T-cell (primary cell): ENCODE data around the gene PIERCE2. TPM values are rescaled to one million over a fixed set of nuclear protein-coding genes. Genes with fewer than 3 reads are reported as not detected.
"Not testable (repeated sequence)": the region's sequence is repeated elsewhere in the genome, so short reads cannot be mapped to it uniquely, and the experiment has no call there.

Source experiments
- ATAC-seq, 4 experiments: fragments of 200-7000 bp in 3 of 4; fragments of 150-1000 bp in 1 of 4; cut with Tn5 transposase; replicated peaks in 1 of 4; 1 replicate in 3 of 4; 2 replicates in 1 of 4; pipeline ENCODE4 v1.10.0; 2021; ENCODE audit warnings: moderate library complexity in 3 of 4, mild to moderate bottlenecking in 2 of 4, moderate number of reproducible peaks in 1 of 4
- CTCF ChIA-PET, 2 donors: fragments of 300-600 bp; sonication (Branson Sonifier 250); formaldehyde crosslinking; loops; one replicate each; lab custom pipeline; 2022; ENCODE audit warnings: antibody characterized with exemption in 2 of 2; lab: Charles Lee
- POLR2A ChIA-PET, 2 donors: fragments of 300-600 bp; sonication (Branson Sonifier 250); formaldehyde crosslinking; loops; one replicate each; lab custom pipeline; 2022; ENCODE audit warnings: antibody characterized with exemption in 2 of 2; lab: Charles Lee
- DNase-seq, 35 experiments: peaks; one replicate each; pipeline versions ENCODE4 v3.0.0 to v3.0.0-alpha.2; 2013 to 2023
- H3K27ac ChIP-seq: one replicate; pipeline ENCODE4 v1.5.1; 2013; ENCODE audit warnings: low read length
- H3K27me3 ChIP-seq, 2 experiments: replicated peaks in 1 of 2; 1 replicate in 1 of 2; 2 replicates in 1 of 2; pipeline versions ENCODE4 v1.6.1 to v1.7.0; 2013; ENCODE audit warnings: low read length in 1 of 2, mixed read lengths in 1 of 2; ENCODE audit not compliant: control insufficient read depth in 2 of 2, insufficient read depth in 2 of 2; ENCODE audit errors: extremely low read depth in 1 of 2
- H3K36me3 ChIP-seq, 2 donors: 1 replicate in 1 of 2; 2 replicates in 1 of 2; pipeline versions ENCODE4 v1.6.1 to v1.7.0; 2013; ENCODE audit warnings: low read length in 1 of 2; ENCODE audit not compliant: control insufficient read depth in 2 of 2, insufficient read depth in 1 of 2; ENCODE audit errors: extremely low read depth in 1 of 2
- H3K4me1 ChIP-seq, 2 experiments: 1 replicate in 1 of 2; 2 replicates in 1 of 2; pipeline versions ENCODE4 v1.6.1 to v1.7.0; 2013; ENCODE audit warnings: low read length in 2 of 2, mixed read lengths in 1 of 2; ENCODE audit not compliant: insufficient read depth in 2 of 2, control insufficient read depth in 1 of 2; ENCODE audit errors: extremely low read depth in 1 of 2
- H3K4me3 ChIP-seq, 2 donors: 1 replicate in 1 of 2; 2 replicates in 1 of 2; pipeline versions ENCODE4 v1.5.1 to v1.7.0; 2013; ENCODE audit warnings: mild to moderate bottlenecking in 2 of 2, low read length in 1 of 2, moderate library complexity in 1 of 2; ENCODE audit not compliant: control insufficient read depth in 1 of 2; ENCODE audit errors: extremely low read depth in 1 of 2
- H3K9me3 ChIP-seq: 2 replicates; pipeline ENCODE4 v1.7.0; 2013
- H3K27ac Mint-ChIP-seq, 2 donors: one replicate each; pipeline ENCODE4 v1.8.0; 2020 to 2021; ENCODE audit warnings: mild to moderate bottlenecking in 2 of 2, mixed read lengths in 2 of 2
- H3K27me3 Mint-ChIP-seq, 2 donors: one replicate each; pipeline ENCODE4 v1.8.0; 2021 to 2022; ENCODE audit warnings: mixed read lengths in 2 of 2
- H3K36me3 Mint-ChIP-seq: one replicate; pipeline ENCODE4 v1.8.0; 2021; ENCODE audit warnings: mixed read lengths
- H3K4me1 Mint-ChIP-seq, 3 donors: one replicate each; pipeline ENCODE4 v1.8.0; 2020 to 2022; ENCODE audit warnings: mixed read lengths in 3 of 3, mild to moderate bottlenecking in 1 of 3
- H3K4me3 Mint-ChIP-seq, 3 donors: one replicate each; pipeline ENCODE4 v1.8.0; 2020 to 2022; ENCODE audit warnings: mild to moderate bottlenecking in 3 of 3, mixed read lengths in 3 of 3, moderate library complexity in 3 of 3
- H3K9me3 Mint-ChIP-seq, 3 donors: one replicate each; pipeline ENCODE4 v1.8.0; 2020 to 2022; ENCODE audit warnings: mixed read lengths in 3 of 3
- WGBS: methylation state at CpG from one replicate; pipeline ENCODE4 v1.1.5; 2013; ENCODE audit warnings: missing lambda C conversion rate; ENCODE audit not compliant: insufficient coverage; 5-methylcytosine and 5-hydroxymethylcytosine counted together
- total RNA-seq, 35 experiments: library from RNA in 6 of 35; stranded (reverse) in 6 of 35; fragments of 120-200 nt in 1 of 35; gene quantifications; one replicate each; pipeline versions ENCODE4 v1.2.1 to v1.2.4 and lab custom pipeline; 2013 to 2026

The PIERCE2 gene
- total RNA-seq, 5 donors from 2014 or later (not counting 1 experiment from before 2014, with no cell fraction given) = not detected

DNA sequence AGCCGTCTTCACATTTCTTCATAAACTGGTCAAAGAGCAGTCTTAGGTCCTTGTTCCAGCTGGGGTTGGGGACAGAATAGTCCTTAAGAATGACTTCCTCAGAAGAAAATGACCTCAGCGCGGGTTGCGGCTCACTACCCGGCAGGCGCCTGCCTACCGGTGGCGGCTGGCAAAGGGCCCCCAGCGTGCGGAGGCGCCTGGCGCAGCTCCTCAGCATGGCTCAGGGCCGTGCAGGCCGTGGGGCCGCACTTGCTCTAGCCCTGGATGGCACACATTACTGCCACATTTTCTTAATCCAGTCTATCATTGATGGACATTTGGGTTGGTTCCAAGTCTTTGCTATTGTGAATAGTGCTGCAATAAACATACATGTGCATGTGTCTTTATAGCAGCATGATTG lies 34.8 kb downstream of the PIERCE2 start:
- H3K27ac ChIP-seq, CTCF ChIA-PET: not testable (repeated sequence)
- 100% methylated on average over 2 of the region's 15 CpGs for WGBS

DNA sequence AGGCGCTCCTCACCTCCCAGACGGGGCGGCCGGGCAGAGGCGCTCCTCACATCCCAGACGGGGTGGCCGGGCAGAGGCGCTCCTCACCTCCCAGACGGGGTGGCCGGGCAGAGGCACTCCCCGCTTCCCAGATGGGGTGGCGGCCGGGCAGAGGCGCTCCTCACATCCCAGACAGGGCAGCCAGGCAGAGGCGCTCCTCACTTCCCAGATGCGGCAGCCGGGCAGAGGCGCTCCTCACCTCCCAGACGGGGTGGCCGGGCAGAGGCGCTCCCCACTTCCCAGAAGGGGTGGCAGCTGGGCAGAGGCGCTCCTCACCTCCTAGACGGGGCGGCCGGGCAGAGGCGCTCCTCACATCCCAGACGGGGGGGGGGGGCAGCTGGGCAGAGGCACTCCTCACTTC lies 37.6 kb downstream of the PIERCE2 start:
- H3K4me3 Mint-ChIP-seq, CTCF ChIA-PET: not testable (repeated sequence)

More for the DNA sequence above, 34.8 kb downstream of the PIERCE2 start:
- H3K27me3 ChIP-seq, POLR2A ChIA-PET, H3K27ac Mint-ChIP-seq, H3K4me1 Mint-ChIP-seq, H3K36me3 ChIP-seq, H3K4me1 ChIP-seq, H3K27me3 Mint-ChIP-seq, H3K9me3 Mint-ChIP-seq, H3K9me3 ChIP-seq, H3K36me3 Mint-ChIP-seq, H3K4me3 Mint-ChIP-seq, DNase-seq, H3K4me3 ChIP-seq, ATAC-seq: not testable (repeated sequence)

DNA sequence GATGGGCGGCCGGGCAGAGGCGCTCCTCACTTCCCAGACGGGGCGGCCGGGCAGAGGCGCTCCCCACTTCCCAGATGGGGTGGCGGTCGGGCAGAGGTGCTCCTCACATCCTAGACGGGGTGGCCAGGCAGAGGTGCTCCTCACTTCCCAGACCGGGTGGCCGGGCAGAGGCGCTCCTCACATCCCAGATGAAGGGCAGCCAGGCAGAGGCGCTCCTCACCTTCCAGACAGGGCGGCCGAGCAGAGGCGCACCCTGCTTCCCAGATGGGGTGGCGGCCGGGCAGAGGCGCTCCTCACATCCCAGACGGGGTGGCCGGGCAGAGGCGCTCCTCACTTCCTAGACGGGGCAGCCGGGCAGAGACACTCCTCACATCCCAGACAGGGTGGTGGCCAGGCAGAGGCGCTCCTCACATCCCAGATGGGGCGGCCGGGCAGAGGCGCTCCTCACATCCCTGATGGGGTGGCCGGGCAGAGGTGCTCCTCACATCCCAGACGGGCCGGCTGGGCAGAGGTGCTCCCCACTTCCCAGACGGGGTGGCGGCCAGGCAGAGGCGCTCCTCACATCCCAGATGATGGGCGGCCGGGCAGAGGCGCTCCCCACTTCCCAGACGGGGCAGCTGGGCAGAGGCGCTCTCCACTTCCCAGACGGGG lies 38.2 kb downstream of the PIERCE2 start:
- H3K27me3 Mint-ChIP-seq, ATAC-seq, H3K4me3 Mint-ChIP-seq, DNase-seq, H3K4me1 Mint-ChIP-seq, H3K36me3 ChIP-seq, POLR2A ChIA-PET, H3K27ac Mint-ChIP-seq, H3K9me3 ChIP-seq, H3K4me1 ChIP-seq, H3K27me3 ChIP-seq, H3K27ac ChIP-seq, CTCF ChIA-PET, H3K36me3 Mint-ChIP-seq, H3K4me3 ChIP-seq, H3K9me3 Mint-ChIP-seq: not testable (repeated sequence)
- WGBS = 98% methylated on average over 17 of the region's 41 CpGs

More for the DNA sequence above, 37.6 kb downstream of the PIERCE2 start:
- H3K4me1 Mint-ChIP-seq, H3K27ac ChIP-seq, ATAC-seq, H3K27ac Mint-ChIP-seq, H3K4me3 ChIP-seq, H3K27me3 Mint-ChIP-seq, H3K9me3 Mint-ChIP-seq, H3K36me3 ChIP-seq, H3K27me3 ChIP-seq, H3K4me1 ChIP-seq, DNase-seq, POLR2A ChIA-PET, H3K36me3 Mint-ChIP-seq, H3K9me3 ChIP-seq: not testable (repeated sequence)
- WGBS = 91% methylated on average over 10 of the region's 27 CpGs

DNA sequence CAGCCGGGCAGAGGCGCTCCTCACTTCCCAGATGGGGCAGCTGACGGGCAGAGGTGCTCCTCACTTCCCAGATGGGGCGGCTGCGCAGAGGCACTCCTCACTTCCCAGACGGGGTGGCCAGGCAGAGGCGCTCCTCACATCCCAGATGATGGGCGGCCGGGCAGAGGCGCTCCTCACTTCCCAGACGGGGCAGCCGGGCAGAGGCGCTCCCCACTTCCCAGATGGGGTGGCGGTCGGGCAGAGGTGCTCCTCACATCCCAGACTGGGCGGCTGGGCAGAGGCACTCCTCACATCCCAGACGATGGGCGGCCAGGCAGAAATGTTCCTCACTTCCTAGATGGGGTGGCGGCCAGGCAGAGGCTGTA lies 38.7 kb downstream of the PIERCE2 start:
- H3K9me3 Mint-ChIP-seq, H3K4me3 ChIP-seq, POLR2A ChIA-PET, H3K36me3 Mint-ChIP-seq, H3K27ac Mint-ChIP-seq, DNase-seq, ATAC-seq, H3K4me1 ChIP-seq, H3K27me3 Mint-ChIP-seq, H3K9me3 ChIP-seq, H3K27ac ChIP-seq, H3K27me3 ChIP-seq, H3K4me1 Mint-ChIP-seq, H3K4me3 Mint-ChIP-seq, CTCF ChIA-PET, H3K36me3 ChIP-seq: not testable (repeated sequence)
- WGBS = 83% methylated on average over 1 of the region's 19 CpGs

DNA sequence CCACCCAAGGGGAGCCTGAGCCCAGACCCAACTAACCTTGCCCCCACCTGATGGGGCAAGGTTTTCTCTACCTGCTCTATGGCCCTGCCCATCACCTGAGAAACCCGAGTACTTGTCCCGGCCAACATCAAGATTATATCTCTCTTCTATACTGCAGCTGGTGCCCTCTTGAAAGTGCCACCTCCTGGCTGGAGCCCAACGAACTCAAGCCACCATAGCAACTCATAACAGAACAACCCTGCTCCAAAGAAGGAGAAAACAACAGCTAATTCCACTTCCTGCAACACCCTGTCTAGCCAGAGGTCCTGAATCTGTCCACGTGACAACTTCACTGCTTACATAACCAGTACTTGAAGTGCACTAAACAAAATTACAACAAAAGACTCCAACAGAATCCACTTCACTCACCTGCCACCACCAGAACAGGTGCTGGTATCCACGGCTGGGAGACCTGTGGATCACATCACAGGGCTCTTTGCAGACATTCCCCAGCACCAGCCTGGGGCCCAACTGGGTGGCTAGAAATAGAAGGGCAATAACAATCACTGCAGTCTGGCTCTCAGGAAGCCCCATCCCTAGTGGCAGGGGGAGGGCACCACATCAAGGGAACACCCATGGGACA lies 49.2 kb downstream of the PIERCE2 start:
- peaks cover 0 to 11% of the 10 kb centered on the region in 2 donors for H3K27me3 Mint-ChIP-seq
- Histone ChIP-seq H3K4me3 (no peak overlapping the region), H3K4me1 (no peaks in the 10 kb centered on the region), H3K27me3 (peaks cover 0 to 12% of the 10 kb centered on the region in 2 experiments), H3K27ac (no peak overlapping the region), H3K9me3 (no peaks in the 10 kb centered on the region), H3K36me3 (no peaks in the 10 kb centered on the region)
- no peak for ATAC-seq
- H3K36me3 Mint-ChIP-seq = peaks cover 3% of the 10 kb centered on the region
- no peak for DNase-seq
- H3K4me3 Mint-ChIP-seq = no peak overlapping the region
- WGBS = 75% methylated on average over 4 of the region's 5 CpGs
- H3K27ac Mint-ChIP-seq = no peak overlapping the region
- CTCF ChIA-PET = no interaction called here
- H3K4me1 Mint-ChIP-seq = no peaks in the 10 kb centered on the region
- H3K9me3 Mint-ChIP-seq = peaks cover 0 to 14% (median 12%) of the 10 kb centered on the region in 3 donors
- POLR2A ChIA-PET = no interaction called here

DNA sequence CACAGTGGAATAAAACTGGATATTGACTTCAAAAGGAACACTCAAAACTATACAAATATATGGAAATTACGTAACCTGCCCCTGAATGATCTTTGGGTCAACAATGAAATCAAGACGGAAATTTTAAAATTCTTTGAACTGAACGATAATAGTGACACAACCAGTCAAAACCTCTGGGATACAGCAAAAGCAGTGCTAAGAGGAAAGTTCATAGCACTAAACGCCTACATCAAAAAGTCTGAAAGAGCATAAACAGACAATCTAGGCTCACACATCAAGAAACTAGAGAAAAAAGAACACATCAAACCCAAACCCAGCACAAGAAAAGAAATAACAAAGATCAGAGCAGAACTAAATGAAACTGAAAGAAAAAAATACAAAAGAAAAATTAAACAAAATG lies 53.2 kb downstream of the PIERCE2 start:
- POLR2A ChIA-PET = no interaction called here
- DNase-seq (no peak), ATAC-seq (no peak)
- Histone ChIP-seq H3K27ac (no peak overlapping the region), H3K4me3 (no peak overlapping the region), H3K36me3 (no peaks in the 10 kb centered on the region), H3K9me3 (no peaks in the 10 kb centered on the region), H3K4me1 (no peaks in the 10 kb centered on the region), H3K27me3 (peaks cover 0 to 10% of the 10 kb centered on the region in 2 experiments)
- no peak overlapping the region for H3K27ac Mint-ChIP-seq
- no peak overlapping the region for H3K4me3 Mint-ChIP-seq
- peaks cover 0 to 14% (median 12%) of the 10 kb centered on the region in 3 donors for H3K9me3 Mint-ChIP-seq
- peaks cover 0 to 5% of the 10 kb centered on the region in 2 donors for H3K27me3 Mint-ChIP-seq
- no peaks in the 10 kb centered on the region for H3K4me1 Mint-ChIP-seq
- peaks cover 3% of the 10 kb centered on the region for H3K36me3 Mint-ChIP-seq
- CTCF ChIA-PET = no interaction called here
- WGBS = no CpG with 5 or more reads among the region's 4 CpGs
